ENCODE results near the gene NIF3L1. TPM values are rescaled to one million over a fixed set of nuclear protein-coding genes. Genes with fewer than 3 reads are reported as not detected.

Gene NIF3L1, protein sequence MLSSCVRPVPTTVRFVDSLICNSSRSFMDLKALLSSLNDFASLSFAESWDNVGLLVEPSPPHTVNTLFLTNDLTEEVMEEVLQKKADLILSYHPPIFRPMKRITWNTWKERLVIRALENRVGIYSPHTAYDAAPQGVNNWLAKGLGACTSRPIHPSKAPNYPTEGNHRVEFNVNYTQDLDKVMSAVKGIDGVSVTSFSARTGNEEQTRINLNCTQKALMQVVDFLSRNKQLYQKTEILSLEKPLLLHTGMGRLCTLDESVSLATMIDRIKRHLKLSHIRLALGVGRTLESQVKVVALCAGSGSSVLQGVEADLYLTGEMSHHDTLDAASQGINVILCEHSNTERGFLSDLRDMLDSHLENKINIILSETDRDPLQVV
- 10 to 100 TPM; 17.0 to 28.7 (median 22.4) TPM for total RNA-seq

DNA sequence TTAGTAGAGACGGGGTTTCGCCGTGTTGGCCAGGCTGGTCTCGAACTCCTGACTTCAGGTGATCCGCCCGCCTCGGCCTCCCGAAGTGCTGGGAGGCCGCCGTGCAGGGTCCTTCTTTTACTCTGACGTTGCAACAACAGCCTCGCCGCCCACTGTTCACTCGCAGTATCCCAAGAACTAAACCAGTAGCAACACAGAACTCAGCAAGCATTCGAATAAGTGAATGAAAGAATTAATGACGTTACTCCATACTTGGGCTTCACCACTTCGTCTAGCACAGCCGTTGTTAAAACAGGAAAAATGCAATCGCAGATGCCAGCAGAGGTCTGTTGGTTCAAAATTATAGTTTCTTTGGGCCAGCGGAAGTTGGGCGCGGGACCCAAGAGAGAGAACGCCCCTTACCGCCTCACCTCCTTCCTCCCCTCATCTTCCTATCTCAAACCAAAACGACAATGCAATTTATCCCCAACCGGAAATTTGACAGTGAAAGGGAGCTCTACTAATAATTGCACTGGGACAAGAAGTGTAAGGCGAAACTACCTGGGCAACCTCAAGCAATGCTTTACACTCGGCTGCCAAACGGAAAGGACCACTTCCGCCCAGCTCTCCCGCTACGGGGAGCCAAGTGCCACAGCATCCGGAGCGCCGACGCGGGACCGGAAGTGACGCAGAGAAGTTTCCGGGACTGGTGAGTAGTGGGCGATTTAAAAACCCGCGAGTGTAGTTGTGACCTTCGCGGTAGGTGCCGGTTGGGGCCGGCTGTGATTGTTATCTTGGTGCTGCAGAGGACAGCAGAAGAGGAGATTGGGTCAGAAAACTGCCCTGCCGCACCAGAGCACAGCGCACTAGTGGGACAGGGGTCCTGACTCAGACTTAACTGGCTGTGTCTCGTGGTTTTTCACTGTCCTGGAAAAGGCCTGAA lies at the start of gene NIF3L1, which contains the start of gene PPIL3:
Gene NIF3L1 (plus strand): TSS at position 668 of the 922 bp plus-strand sequence. CDS start 2,573 bp downstream, outside the sequence.
Gene PPIL3 (minus strand): TSS at position 374 of the 922 bp plus-strand sequence. CDS start 1,462 bp downstream, outside the sequence.
- no peaks in the 10 kb centered on the region for H3K9me3 ChIP-seq
- TF ChIP-seq, protein P1, sequence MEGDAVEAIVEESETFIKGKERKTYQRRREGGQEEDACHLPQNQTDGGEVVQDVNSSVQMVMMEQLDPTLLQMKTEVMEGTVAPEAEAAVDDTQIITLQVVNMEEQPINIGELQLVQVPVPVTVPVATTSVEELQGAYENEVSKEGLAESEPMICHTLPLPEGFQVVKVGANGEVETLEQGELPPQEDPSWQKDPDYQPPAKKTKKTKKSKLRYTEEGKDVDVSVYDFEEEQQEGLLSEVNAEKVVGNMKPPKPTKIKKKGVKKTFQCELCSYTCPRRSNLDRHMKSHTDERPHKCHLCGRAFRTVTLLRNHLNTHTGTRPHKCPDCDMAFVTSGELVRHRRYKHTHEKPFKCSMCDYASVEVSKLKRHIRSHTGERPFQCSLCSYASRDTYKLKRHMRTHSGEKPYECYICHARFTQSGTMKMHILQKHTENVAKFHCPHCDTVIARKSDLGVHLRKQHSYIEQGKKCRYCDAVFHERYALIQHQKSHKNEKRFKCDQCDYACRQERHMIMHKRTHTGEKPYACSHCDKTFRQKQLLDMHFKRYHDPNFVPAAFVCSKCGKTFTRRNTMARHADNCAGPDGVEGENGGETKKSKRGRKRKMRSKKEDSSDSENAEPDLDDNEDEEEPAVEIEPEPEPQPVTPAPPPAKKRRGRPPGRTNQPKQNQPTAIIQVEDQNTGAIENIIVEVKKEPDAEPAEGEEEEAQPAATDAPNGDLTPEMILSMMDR (IDR thresholded peaks at IDR 0.05 in 4 of 5, conservative IDR thresholded peaks at IDR 0.05 in 1 of 5): no peak
- peak; percentile 50 to 57 for TF ChIP-seq POLR2A (IDR thresholded peaks at IDR 0.05)
- H3K27ac ChIP-seq: peak within 1 kb of the TSS; percentile 90 to 94 (median 94)
- H3K36me3 ChIP-seq: peaks cover 0 to 18% of the 10 kb centered on the region in 2 donors
- intact Hi-C loops (cut with DNase I; ENCODE audit: low total_unique reads): loop anchor here (1.0 to 5.0 kb wide), 5 partner anchors 24 to 182 kb away; partner anchors contain the start of genes BZW1, CLK1, HYCC2 and ORC2
- H3K4me3 ChIP-seq: peak within 1 kb of the TSS; percentile 60 to 91 (median 74)
- DNase-seq (peak; percentile 90 to 93), ATAC-seq (peak; percentile 95 to 97)
- H3K27me3 ChIP-seq: no peaks in the 10 kb centered on the region
- in situ Hi-C loops (cut with MboI; ENCODE audit: low sequenced_read_pairs in 4 of 4): no loop called here
- peaks cover 13 to 22% of the 10 kb centered on the region in 2 donors for H3K4me1 ChIP-seq

DNA sequence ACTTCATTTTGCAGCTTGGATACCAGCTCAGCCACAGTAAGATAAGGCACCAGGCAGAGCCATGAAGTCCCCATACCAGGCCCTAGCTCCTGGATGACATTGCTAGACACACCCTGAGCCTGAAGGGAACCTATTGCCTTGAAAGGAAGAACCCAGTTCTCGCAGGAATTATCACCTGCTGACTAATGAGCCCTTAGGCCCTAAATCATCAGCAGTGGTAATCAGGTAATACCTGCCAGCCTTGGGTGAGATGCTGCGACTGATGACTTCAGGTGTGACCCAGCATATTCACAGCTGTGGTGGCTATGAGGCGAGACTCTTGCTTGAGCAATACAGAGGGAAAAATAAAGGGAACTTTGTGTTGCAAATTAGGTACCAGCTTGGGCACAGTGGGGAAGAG lies 49.7 kb upstream of the NIF3L1 start:
- Histone ChIP-seq H3K36me3 (no peaks in the 10 kb centered on the region), H3K27ac (no peak overlapping the region), H3K4me3 (no peak overlapping the region), H3K4me1 (no peaks in the 10 kb centered on the region), H3K9me3 (no peaks in the 10 kb centered on the region), H3K27me3 (no peaks in the 10 kb centered on the region)
- TF ChIP-seq, protein P1 (IDR thresholded peaks at IDR 0.05 in 4 of 5, conservative IDR thresholded peaks at IDR 0.05 in 1 of 5): no peak
- no peak for TF ChIP-seq POLR2A (IDR thresholded peaks at IDR 0.05)
- DNase-seq (no peak), ATAC-seq (no peak)
- in situ Hi-C loops (cut with MboI; ENCODE audit: low sequenced_read_pairs in 4 of 4): no loop called here
- intact Hi-C loops (cut with DNase I; ENCODE audit: low total_unique reads): no loop called here

DNA sequence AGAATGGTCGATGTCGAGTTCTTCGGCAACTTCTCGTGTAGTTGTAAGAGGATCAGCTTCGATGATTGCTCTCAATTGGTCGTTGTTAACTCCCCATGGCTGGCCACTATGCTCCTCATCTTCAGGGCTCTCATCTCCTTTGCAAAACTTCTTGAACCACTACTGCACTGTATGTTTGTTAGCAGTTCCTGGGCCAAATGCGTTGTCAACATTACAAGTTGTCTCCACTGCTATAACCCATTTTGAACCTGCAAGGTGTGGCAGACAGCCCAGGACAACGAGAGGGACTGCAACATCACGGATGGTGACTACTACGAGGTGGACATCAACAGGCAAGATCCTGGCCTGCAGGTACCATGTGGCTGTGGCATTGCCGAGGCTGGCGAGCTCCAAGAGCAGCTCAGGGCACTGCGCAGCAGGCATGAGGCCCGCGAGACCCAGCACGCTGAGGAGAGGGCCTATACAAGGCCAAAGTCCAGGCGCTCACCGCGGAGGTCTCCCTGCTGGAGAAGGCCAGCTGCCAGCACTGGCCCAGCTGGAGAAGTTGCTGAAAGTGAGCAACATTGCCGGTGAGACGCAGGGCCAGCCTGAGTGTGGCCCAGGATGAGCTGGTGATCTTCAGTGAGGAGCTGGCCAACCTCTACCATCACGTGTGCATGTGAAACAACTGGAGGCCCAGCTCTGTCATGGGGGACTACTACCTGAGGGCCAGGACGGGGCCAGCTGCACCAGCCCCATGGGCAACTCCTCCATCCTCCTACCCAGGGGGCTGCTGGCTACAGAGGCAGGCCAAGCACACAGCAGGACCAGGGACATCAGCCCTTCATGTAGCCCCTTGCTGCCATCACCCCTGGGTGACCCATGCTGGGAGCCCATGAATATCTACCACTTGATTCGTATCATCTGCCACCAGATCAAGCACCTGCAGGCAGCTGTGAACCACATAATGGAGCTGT lies 44.9 kb upstream of the NIF3L1 start:
- Histone ChIP-seq H3K4me3 (no peak overlapping the region), H3K27me3 (no peaks in the 10 kb centered on the region), H3K4me1 (no peaks in the 10 kb centered on the region), H3K36me3 (no peaks in the 10 kb centered on the region), H3K9me3 (no peaks in the 10 kb centered on the region), H3K27ac (no peak overlapping the region)
- in situ Hi-C loops (cut with MboI; ENCODE audit: low sequenced_read_pairs in 4 of 4): no loop called here
- TF ChIP-seq, protein P1 (IDR thresholded peaks at IDR 0.05 in 4 of 5, conservative IDR thresholded peaks at IDR 0.05 in 1 of 5): no peak
- no peak for TF ChIP-seq POLR2A (IDR thresholded peaks at IDR 0.05)
- no peak for ATAC-seq
- DNase-seq: no peak
- intact Hi-C loops (cut with DNase I; ENCODE audit: low total_unique reads): no loop called here

DNA sequence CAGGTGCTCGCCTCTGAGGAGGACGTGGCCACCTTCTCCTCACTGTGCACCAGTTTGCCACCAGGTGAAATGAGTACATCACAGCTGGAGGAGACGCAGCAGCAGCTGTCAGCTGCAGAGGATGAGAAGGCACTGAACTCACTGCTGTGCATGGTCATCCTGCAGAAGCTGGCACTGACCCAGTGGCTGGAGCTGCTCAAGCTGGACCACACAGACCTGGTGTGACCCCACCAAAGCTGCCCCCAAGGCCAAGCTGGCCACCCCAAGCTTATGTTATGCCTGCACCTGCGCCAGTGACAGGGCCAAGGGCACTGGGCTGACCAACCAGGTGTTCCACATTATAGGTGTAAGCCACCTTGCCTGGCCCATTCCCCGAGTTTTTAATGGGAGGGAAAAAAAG lies 44.0 kb upstream of the NIF3L1 start:
- intact Hi-C loops (cut with DNase I; ENCODE audit: low total_unique reads) (no loop called here), in situ Hi-C loops (cut with MboI; ENCODE audit: low sequenced_read_pairs in 4 of 4) (no loop called here)
- Histone ChIP-seq H3K9me3 (no peaks in the 10 kb centered on the region), H3K36me3 (no peaks in the 10 kb centered on the region), H3K4me3 (no peak overlapping the region), H3K4me1 (no peaks in the 10 kb centered on the region), H3K27me3 (no peaks in the 10 kb centered on the region), H3K27ac (no peak overlapping the region)
- DNase-seq (no peak), ATAC-seq (no peak)
- no peak for TF ChIP-seq POLR2A (IDR thresholded peaks at IDR 0.05)
- TF ChIP-seq, protein P1 (IDR thresholded peaks at IDR 0.05 in 4 of 5, conservative IDR thresholded peaks at IDR 0.05 in 1 of 5): no peak
